ENCODE measurements around the gene KIF2A.

KIF2A gene

GRCh38 chr5:62305715-62306322 is at the start of gene KIF2A:
Gene KIF2A (plus strand): TSS chr5:62306206. CDS start chr5:62306473, 267 bp downstream.
- DNase-seq = peak; percentile 94 to 96

GRCh38 chr5:62257020-62257367 is 49.0 kb upstream of the KIF2A start:
- DNase-seq = no peak

- no peak for DNase-seq
Measured at GRCh38 chr5:62258654-62259053, 47.4 kb upstream of the KIF2A start.

- no peak for DNase-seq
Measured at GRCh38 chr5:62259699-62260250, 46.2 kb upstream of the KIF2A start.

GRCh38 chr5:62260513-62260912 is 45.5 kb upstream of the KIF2A start:
- no peak for DNase-seq

DNA sequence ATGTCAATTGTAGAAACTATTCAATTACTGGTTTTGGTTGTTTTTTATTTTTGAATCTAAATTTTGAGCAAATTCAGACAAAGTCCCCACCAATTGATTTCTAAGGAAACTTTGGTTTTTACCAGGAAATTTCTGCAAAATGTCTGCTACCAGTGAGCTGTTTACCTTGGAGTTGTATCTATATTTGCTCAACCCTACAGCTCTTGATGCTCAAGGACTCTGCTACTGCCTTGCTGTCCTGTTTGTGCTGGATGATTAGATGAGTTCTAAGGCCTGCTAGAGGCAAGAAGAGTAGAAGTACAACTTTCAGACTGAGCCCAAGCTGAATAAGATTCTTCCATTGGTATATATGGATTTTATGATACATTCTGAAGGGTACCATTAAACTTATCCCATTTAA is 42.6 kb upstream of the KIF2A start:
- no peak for DNase-seq

GRCh38 chr5:62265648-62266112 is 40.3 kb upstream of the KIF2A start:
- DNase-seq = no peak

DNA sequence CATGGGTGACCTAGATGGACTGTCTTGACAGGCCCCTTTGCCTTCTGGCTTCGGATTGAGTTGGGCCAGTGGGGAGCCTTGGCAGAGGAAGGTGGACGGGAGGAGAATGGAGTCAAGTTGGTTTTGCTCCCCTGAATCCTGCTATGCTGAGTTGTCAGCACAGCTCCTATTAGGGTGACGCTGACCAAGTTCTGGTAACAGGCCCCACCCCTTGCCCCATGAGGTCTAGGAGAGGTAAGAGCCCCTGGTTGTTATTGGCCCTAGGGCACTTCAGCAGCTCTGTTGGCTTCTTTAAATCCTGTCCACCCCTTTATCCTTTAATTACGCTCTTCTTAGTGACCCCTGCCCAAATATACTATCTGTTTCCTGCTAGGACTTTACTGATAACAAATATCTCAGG is 39.4 kb upstream of the KIF2A start:
- no peak for DNase-seq

GRCh38 chr5:62268234-62268633 is 37.8 kb upstream of the KIF2A start:
- no peak for DNase-seq

DNA sequence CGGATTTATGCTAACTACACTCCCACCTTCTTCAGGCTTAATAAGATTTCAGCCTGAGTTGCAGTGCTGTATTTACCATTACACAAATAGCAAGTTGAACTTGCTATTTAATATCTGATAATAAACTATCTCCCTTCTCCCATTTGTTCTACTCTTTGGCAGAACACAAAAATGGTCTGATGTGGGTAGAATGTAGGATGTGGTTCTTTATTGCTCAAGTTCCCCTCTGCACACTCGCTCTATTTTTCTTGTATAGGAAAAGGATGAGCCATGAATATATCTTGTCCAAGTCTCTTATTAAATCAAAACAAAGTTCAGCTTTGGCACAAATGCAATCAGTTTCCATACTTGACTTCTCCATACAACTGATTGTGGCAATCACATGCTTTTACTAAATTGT is 37.2 kb upstream of the KIF2A start:
- no peak for DNase-seq

- no peak for DNase-seq
Measured at GRCh38 chr5:62271370-62271769, 34.6 kb upstream of the KIF2A start.

- no peak for DNase-seq
Measured at GRCh38 chr5:62271870-62272269, 34.1 kb upstream of the KIF2A start.

DNA sequence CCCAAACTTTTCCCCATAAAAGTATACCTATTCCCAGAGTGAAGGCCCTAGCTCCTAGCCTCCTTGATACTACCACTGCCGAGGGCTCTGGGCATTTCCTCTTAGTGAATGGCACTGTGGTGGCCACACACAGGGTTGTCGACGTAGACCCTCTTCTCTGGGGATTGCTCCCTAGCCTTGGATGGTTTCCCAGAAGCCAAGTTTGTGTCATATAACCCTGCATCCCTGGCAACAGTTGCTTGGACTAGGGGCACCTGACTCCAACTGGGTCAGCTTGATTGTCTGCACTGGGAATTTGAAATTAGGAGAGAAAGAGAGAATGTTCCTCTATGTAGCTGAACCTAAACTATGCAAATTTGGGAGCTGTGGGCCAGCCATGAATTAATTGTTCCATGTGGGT is 32.3 kb upstream of the KIF2A start:
- DNase-seq = no peak

DNA sequence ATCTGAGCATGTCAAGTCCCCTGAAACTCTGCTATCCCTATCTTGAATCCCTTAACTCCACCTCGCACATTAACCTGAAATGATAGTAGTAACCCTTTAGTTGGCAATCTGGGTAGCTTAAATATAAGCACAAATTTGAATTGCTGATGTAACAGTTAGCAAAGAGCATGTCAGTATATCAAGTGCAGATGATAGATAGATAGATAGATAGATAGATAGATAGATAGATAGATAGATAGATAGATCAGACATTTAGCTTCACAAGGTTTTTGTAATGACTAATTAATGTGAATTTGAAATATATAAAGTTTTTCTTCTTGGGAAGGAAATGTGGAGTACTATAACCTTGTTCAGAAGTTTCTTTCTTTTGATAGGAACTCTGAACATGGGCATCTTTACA is 30.4 kb upstream of the KIF2A start:
- no peak for DNase-seq

DNA sequence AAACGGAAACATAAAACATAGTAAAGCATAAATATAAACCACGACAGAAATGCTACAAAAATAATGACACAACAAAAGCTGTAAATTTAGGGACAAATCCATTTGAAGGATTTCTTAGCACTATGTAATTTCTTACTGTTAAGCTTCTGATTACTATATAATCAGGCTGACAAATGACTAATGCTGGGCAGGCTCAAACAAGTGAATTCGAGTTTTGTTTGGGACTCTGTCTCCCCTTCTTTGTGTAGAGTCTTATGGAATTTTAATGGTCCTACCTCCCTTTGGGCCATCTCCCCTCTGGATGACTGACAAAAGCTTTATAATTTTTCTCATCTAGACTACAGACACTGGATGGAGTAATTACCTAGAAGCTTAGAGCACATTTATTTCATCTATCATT is 24.6 kb upstream of the KIF2A start:
- DNase-seq = no peak

GRCh38 chr5:62282064-62282463 is 23.9 kb upstream of the KIF2A start:
- DNase-seq = no peak

DNA sequence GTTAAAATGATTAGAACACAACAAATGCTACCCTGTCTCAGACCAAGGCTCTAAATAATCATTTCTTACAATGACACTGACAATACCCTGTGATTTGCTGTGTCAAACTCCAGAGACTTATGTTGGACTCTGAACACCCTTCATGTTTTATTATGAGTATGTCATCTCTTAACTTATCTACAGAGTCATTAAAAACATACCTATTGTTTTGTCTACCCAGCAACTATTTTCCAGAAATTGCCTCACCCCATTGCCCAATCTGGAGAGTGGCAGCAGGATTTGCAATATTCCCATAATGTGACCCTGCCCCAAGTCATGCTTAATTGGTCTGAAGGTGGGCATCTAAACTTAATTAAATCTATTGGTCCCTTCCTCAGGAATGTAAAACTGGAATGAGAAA is 23.0 kb upstream of the KIF2A start:
- no peak for DNase-seq

DNA sequence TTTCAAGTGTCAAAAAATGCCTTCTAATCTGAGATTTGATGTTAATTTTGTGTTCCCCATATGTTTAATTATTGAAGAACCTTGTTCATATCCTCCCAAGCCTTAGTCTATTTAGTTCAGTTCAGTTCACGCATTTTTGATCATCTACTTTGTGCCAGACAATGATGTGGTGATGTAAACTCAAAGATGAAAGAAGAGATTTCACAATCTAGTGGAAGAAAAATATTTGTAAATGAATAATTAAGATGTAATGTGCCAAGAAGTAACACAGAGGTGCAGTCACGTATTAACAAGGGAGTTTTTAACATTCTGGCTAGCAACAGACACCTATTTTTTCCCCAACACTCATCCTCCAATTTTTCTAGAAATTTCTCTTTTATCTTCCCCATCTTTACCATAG is 22.1 kb upstream of the KIF2A start:
- DNase-seq = no peak

DNA sequence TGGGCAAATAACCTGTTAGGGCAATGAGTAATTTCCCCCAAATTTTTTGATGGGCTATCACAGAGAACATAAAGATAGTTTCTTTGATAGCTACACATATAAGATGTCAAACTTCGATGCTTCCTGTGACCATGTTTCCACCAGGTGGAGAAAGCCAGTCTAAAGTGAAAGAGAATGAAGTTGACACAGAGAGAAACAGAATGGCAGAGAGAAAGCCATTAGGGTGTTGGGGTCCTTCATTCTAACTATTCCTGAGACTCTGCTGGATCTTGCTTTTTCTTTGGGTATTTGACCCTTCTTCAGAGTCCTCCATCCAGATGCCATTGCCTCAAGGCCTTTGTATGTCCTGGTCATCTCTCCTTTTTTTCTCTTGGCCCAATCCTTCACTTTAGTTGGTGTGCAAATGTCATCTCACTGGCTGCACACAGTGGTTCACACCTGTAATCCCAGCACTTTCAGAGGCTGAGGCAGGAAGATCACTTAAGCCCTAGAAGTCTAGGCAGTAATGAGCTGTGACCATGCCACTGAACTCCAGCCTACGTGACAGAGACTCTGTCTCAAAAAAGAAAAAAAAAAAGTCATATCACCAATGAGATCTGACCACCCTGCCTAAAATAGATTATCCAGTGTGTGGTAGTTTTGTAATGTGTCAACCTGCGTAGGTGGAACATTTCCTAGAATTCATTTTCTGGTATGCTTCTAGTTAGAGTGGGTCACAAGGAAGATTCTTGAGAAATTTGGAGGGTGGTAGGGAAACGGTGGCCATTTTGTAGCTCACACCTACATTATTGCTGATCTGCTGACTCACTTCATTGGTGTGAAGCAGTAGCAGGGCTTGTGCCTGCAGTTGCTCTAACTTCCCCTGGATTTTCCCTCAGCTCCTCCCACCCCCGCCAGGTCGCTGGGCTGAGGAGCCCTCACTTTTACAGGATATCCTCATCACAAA is 20.8 kb upstream of the KIF2A start:
- peak in 1 of 2 donors; percentile 29 for DNase-seq

DNA sequence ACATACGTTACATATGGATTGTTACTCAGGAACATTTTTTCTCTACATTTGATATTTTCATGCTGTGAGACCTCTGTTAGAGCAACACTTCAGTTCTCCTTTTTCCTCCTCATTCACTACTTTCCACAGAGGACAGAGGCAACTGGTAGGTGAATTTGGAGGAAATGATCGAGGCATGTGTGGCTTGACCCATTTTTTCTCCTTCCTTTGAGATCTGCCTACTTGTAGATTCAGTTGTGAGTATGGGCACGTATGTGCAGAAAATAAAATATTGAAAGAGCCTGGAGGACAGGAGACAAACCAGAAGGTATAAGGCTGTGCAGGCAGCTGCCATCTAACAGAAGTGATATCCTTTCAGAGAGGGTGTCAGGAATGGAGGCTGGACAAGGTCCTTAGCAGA is 19.2 kb upstream of the KIF2A start:
- DNase-seq = peak in 1 of 2 donors; percentile 13

GRCh38 chr5:62287237-62287636 is 18.8 kb upstream of the KIF2A start:
- DNase-seq = no peak

GRCh38 chr5:62288118-62288517 is 17.9 kb upstream of the KIF2A start:
- DNase-seq = no peak

- no peak for DNase-seq
Measured at GRCh38 chr5:62289813-62290212, 16.2 kb upstream of the KIF2A start.

DNA sequence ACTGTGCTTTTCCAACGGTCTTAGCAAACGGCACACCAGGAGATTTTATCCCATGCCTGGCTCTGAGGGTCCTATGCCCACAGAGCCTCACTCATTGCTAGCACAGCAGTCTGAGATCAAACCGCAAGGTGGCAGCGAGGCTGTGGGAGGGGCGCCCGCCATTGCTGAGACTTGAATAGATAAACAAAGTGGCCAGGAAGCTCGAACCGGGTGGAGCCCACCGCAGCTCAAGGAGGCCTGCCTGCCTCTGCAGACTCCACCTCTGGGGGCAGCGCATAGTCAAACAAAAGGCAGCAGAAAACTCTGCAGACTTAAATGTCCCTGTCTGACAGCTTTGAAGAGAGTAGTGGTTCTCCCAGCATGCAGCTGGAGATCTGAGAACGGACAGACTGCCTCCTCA is 14.2 kb upstream of the KIF2A start:
- peak; percentile 71 to 79 for DNase-seq

Measured in CD4-positive, alpha-beta T cell treated with Interferon alpha-2 for 1 hour (primary cell).